Brain microvascular endothelial cell (primary cell): ENCODE data around the gene RSPRY1.

Experiments used
- DNase-seq: peaks from one replicate; pipeline ENCODE4 v3.0.0-alpha.2; 2020
- H3K27ac ChIP-seq: fragments of 250-450 bp; sonication (Bioruptor Pico); 2 replicates; pipeline ENCODE4 v1.5.1; 2020; ENCODE audit warnings: mild to moderate bottlenecking, moderate library complexity
- H3K27me3 ChIP-seq: fragments of 250-450 bp; sonication (Bioruptor Pico); replicated peaks from 2 replicates; pipeline ENCODE4 v1.5.1; 2020; ENCODE audit warnings: mild to moderate bottlenecking
- H3K36me3 ChIP-seq: fragments of 250-450 bp; sonication (Bioruptor Pico); replicated peaks from 2 replicates; pipeline ENCODE4 v1.5.1; 2020; ENCODE audit warnings: mild to moderate bottlenecking
- H3K4me3 ChIP-seq: 2 replicates; pipeline ENCODE4 v1.5.1; 2011; ENCODE audit warnings: low read depth, mild to moderate bottlenecking, control low read depth, low read length, moderate library complexity
- in situ Hi-C: cut with HindIII; loops from 2 replicates; pipeline ENCODE4 v1.10.0; 2017; ENCODE audit warnings: low sequenced_read_pairs, low pct_ligation_motif_present
- TF ChIP-seq, protein P1 (sequence below): IDR thresholded peaks from 2 replicates; pipeline ENCODE4 v1.5.1; 2011; ENCODE audit warnings: low read depth, mild to moderate bottlenecking, moderate library complexity, low read length, control low read depth, inconsistent platforms; ENCODE audit errors: missing control alignments

Gene RSPRY1

GRCh38 chr16:57202095-57202886 is 16.2 kb downstream of the RSPRY1 start:
- DNase-seq: no peak
- TF ChIP-seq, protein P1, sequence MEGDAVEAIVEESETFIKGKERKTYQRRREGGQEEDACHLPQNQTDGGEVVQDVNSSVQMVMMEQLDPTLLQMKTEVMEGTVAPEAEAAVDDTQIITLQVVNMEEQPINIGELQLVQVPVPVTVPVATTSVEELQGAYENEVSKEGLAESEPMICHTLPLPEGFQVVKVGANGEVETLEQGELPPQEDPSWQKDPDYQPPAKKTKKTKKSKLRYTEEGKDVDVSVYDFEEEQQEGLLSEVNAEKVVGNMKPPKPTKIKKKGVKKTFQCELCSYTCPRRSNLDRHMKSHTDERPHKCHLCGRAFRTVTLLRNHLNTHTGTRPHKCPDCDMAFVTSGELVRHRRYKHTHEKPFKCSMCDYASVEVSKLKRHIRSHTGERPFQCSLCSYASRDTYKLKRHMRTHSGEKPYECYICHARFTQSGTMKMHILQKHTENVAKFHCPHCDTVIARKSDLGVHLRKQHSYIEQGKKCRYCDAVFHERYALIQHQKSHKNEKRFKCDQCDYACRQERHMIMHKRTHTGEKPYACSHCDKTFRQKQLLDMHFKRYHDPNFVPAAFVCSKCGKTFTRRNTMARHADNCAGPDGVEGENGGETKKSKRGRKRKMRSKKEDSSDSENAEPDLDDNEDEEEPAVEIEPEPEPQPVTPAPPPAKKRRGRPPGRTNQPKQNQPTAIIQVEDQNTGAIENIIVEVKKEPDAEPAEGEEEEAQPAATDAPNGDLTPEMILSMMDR: no peak
- Histone ChIP-seq H3K27ac (no peak overlapping the region), H3K27me3 (no peaks in the 10 kb centered on the region), H3K36me3 (peaks cover 19% of the 10 kb centered on the region), H3K4me3 (no peak overlapping the region)
- in situ Hi-C loops: no loop called here

GRCh38 chr16:57203451-57203850 is 17.3 kb downstream of the RSPRY1 start:
- no peak overlapping the region for H3K4me3 ChIP-seq
- DNase-seq: peak; percentile 3
- in situ Hi-C loops: no loop called here
- H3K36me3 ChIP-seq: peaks cover 26% of the 10 kb centered on the region
- TF ChIP-seq, protein P1: no peak
- no peak overlapping the region for H3K27ac ChIP-seq
- H3K27me3 ChIP-seq: no peaks in the 10 kb centered on the region

- TF ChIP-seq, protein P1: peak; percentile 37
- DNase-seq: no peak
- H3K27ac ChIP-seq: no peak overlapping the region
- H3K36me3 ChIP-seq: peaks cover 38% of the 10 kb centered on the region
- no peaks in the 10 kb centered on the region for H3K27me3 ChIP-seq
- H3K4me3 ChIP-seq: no peak overlapping the region
- in situ Hi-C loops: no loop called here
These were observed 18.5 kb downstream of the RSPRY1 start for GRCh38 chr16:57204675-57205074.

DNA sequence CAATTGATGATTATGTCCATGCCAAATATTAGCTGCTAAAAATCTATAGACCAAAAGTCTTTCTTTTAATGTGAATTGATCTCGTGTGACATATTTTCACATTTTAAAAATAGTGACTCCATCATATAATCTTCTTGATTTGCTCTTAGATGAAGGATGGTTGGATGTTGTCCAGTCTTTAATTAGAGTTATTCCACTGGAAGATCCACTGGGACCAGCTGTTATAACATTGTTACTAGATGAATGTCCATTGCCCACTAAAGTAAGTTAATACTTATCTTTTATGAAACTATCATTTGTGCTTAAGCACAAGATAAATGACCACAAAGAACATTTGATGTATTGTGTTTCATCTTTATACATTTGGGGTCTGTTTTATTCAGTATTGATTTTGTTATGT is 22.8 kb downstream of the RSPRY1 start:
- no peak for DNase-seq
- Histone ChIP-seq H3K36me3 (peaks cover 57% of the 10 kb centered on the region), H3K27me3 (no peaks in the 10 kb centered on the region), H3K27ac (no peak overlapping the region), H3K4me3 (no peak overlapping the region)
- TF ChIP-seq, protein P1: no peak
- in situ Hi-C loops: no loop called here

GRCh38 chr16:57209780-57210179 is 23.7 kb downstream of the RSPRY1 start:
- no peak for DNase-seq
- TF ChIP-seq, protein P1: no peak
- Histone ChIP-seq H3K27me3 (no peaks in the 10 kb centered on the region), H3K27ac (no peak overlapping the region), H3K4me3 (no peak overlapping the region), H3K36me3 (peaks cover 62% of the 10 kb centered on the region)
- in situ Hi-C loops: no loop called here

GRCh38 chr16:57213462-57213861 is 27.3 kb downstream of the RSPRY1 start:
- Histone ChIP-seq H3K4me3 (no peak overlapping the region), H3K27me3 (no peaks in the 10 kb centered on the region), H3K27ac (no peak overlapping the region), H3K36me3 (peaks cover 75% of the 10 kb centered on the region)
- in situ Hi-C loops: no loop called here
- TF ChIP-seq, protein P1: no peak
- DNase-seq: no peak
